Ramos (cell line): Measurements from ENCODE around the gene KCNN1.
"Not testable (repeated sequence)": the region's sequence is repeated elsewhere in the genome, so short reads cannot be mapped to it uniquely, and the experiment has no call there.

Experiments
- in situ Hi-C: fragments of 300-500 bp; cut with MboI; formaldehyde crosslinking; loops from one replicate; pipeline ENCODE4 v1.14.3; 2022; ENCODE audit warnings: low sequenced_read_pairs; ENCODE audit not compliant: unreplicated experiment

Gene KCNN1

GRCh38 chr19:17966550-17967256, at the start of gene KCNN1:
KCNN1 (plus strand) TSS chr19:17967107; CDS start chr19:17973889, 6,782 bp downstream.
- in situ Hi-C loops: no loop called here

DNA sequence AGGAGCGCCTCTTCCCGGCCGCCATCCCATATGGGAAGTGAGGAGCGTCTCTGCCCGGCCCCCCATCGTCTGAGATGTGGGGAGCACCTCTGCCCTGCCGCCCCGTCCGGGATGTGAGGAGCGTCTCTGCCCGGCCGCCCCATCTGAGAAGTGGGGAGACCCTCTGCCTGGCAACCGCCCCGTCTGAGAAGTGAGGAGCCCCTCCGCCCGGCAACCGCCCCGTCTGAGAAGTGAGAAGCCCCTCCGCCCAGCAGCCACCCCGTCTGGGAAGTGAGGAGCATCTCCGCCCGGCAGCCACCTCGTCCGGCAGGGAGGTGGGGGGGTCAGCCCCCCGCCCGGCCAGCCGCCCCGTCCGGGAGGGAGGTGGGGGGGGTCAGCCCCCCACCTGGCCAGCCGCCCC, 48.8 kb upstream of the KCNN1 start:
- in situ Hi-C loops: not testable (repeated sequence)

GRCh38 chr19:17919122-17919521, 47.8 kb upstream of the KCNN1 start:
- in situ Hi-C loops: not testable (repeated sequence)

- in situ Hi-C loops: no loop called here
Observed at GRCh38 chr19:17920527-17920926, 46.4 kb upstream of the KCNN1 start.

GRCh38 chr19:17922138-17922537, 44.8 kb upstream of the KCNN1 start:
- in situ Hi-C loops: no loop called here

DNA sequence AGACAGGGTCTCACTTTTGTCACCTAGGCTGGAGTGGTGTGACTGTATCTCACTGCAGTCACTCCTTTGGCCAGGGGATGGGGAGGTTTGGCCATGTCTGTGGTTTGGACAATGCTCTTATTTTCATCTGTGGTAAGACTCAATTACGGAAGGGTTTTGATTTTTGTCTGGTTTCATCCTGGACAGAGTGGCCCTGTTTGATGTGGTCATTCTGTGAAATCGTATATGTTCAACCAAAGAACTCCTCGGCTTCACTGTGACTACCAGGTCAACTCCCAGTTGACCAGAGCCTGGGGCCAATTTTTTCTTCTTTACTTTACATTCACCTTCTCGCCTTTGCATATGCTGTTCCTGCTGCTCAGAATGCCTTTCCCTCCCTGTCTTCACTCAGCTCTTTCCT, 40.9 kb upstream of the KCNN1 start:
- in situ Hi-C loops: loop anchor here (5.0 kb wide), 1 partner anchor 59 kb away; no protein-coding TSS in a partner anchor

DNA sequence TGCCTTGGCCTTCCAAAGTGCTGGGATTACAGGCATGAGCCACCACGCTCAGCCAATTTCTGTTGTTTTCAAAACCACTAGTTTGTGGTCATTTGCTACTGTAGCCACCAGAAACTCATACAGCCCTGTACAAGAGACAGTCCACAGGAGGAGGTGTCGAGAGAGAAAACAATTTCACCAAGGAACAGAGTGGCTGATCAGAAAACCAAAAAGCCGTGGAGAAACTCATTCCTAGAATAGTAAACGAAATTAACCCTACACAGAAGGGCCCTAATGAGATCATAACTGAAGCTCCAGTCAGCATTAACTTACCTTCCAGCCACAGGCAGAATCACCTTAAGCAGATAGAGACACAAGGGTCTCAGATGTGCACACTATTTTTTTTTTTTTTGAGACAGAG, 37.9 kb upstream of the KCNN1 start:
- in situ Hi-C loops: loop anchor here (5.0 kb wide), 1 partner anchor 62 kb away; no protein-coding TSS in a partner anchor

- in situ Hi-C loops: no loop called here
Observed at GRCh38 chr19:17931532-17932191, 35.2 kb upstream of the KCNN1 start.

- in situ Hi-C loops: no loop called here
Observed at GRCh38 chr19:17932485-17933338, 34.2 kb upstream of the KCNN1 start, which contains the start of gene CCDC124. CCDC124 (plus strand) TSS chr19:17933015; CDS start chr19:17936421, 3,406 bp downstream.

- in situ Hi-C loops: no loop called here
Observed at GRCh38 chr19:17933414-17934129, 33.3 kb upstream of the KCNN1 start.

DNA sequence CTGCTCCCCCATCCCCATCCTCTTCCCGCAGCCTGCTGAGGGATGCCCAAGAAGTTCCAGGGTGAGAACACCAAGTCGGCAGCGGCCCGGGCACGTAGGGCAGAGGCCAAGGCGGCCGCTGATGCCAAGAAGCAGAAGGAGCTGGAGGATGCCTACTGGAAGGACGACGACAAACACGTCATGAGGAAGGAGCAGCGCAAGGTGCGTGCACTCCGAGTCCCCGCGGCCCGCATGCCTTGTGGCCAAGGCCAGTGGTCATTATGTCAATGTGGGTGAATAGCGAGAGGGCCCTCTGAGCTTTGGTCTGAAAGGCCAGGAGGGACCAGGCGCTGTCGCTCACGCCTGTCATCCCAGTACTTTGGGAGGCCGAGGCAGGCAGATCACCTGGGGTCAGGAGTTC, 30.5 kb upstream of the KCNN1 start:
- in situ Hi-C loops: no loop called here

DNA sequence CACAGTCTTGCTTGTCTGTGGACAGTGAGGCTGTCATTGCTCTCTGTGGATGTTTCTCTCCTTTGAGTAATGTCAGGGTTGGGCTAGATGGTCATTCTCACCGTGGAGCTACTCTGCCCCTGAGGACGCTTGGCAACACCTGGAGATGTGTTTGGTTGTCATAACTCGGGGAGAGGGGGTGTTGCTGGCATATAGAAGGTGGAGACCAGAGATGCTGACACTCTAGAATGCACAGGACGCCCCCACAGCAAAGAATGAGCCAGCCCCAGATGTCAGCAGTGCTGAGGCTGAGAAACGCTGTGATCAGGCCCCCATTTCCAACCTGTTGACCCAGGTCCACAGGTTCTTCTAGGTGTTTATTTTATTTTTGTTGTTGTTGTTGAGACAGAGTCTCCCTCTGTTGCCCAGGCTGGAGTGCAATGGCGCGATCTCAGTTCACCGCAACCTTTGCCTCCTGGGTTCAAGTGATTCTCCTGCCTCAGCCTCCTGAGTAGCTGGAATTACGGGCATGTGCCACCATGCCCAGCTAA, 29.5 kb upstream of the KCNN1 start:
- in situ Hi-C loops: no loop called here

GRCh38 chr19:17938092-17938845, 28.6 kb upstream of the KCNN1 start:
- in situ Hi-C loops: no loop called here

- in situ Hi-C loops: no loop called here
Observed at GRCh38 chr19:17942181-17942580, 24.7 kb upstream of the KCNN1 start.

- in situ Hi-C loops: no loop called here
Observed at GRCh38 chr19:17942582-17943273, 24.2 kb upstream of the KCNN1 start.

DNA sequence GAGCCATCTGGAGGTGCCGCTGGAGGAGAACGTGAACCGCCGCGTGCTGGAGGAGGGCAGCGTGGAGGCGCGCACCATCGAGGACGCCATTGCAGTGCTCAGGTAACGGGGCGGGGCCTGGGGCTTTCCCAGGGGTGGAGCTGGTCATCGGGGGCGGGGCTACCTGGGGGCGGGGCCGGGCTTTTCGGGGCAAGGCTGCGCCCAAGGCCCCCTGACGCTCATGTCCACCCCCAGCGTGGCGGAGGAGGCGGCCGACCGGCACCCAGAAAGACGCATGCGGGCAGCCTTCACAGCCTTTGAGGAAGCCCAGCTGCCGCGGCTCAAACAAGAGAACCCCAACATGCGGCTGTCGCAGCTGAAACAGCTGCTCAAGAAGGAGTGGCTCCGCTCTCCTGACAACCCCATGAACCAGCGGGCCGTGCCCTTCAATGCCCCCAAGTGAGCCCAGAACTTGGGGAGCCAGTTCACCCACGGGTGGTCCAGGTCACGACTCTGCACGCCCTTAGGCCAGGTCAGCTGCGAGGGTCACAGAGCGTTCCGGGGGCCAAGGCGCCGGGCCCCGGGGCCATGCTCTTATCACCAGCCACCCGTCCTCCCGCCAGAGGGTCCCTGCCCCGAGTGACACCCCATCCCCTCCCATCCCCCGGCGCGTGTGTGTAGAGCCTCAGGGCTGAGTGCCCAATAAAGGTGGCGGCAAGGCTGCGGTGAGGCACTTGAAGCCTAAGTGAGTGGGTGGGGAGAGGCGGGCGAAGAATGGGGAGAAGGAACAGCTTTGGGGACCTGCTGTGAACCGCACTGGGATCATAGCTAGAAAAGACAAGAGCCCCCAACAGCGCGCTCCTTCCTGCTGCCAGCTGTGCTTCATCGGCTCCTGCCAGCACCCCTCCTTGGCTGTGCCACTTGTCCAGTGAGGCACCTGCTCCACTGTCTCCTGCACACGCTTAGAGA, 23.4 kb upstream of the KCNN1 start:
- in situ Hi-C loops: no loop called here

GRCh38 chr19:17944301-17944700, 22.6 kb upstream of the KCNN1 start:
- in situ Hi-C loops: no loop called here
